Ectodermal cell (in vitro differentiated cells): ENCODE results near the gene PPP1R14C.

Source experiments
- H3K27ac ChIP-seq: 2 replicates; pipeline ENCODE4 v1.7.0; 2013; ENCODE audit warnings: mild to moderate bottlenecking, low read depth, low read length; ENCODE audit not compliant: insufficient read depth, poor library complexity, severe bottlenecking
- H3K27me3 ChIP-seq: 2 replicates; pipeline ENCODE4 v1.7.0; 2013; ENCODE audit warnings: mild to moderate bottlenecking, low read length; ENCODE audit not compliant: insufficient read depth, control insufficient read depth, poor library complexity, severe bottlenecking
- H3K36me3 ChIP-seq: one replicate; pipeline ENCODE4 v1.7.0; 2013; ENCODE audit warnings: low read length; ENCODE audit not compliant: control insufficient read depth, insufficient read depth
- H3K4me1 ChIP-seq: one replicate; pipeline ENCODE4 v1.7.0; 2013; ENCODE audit warnings: low read length; ENCODE audit not compliant: control insufficient read depth, insufficient read depth
- H3K4me3 ChIP-seq: 2 replicates; pipeline ENCODE4 v1.7.0; 2013; ENCODE audit warnings: low read depth, low read length, control low read depth; ENCODE audit not compliant: insufficient read depth
- H3K9me3 ChIP-seq: 2 replicates; pipeline ENCODE4 v1.7.0; 2013; ENCODE audit warnings: mild to moderate bottlenecking, low read length, moderate library complexity; ENCODE audit not compliant: control insufficient read depth
- WGBS, 2 experiments: methylation state at CpG; one replicate each; pipeline ENCODE4 v1.1.7; 2013; ENCODE audit warnings: missing lambda C conversion rate in 2 of 2; 5-methylcytosine and 5-hydroxymethylcytosine counted together

The PPP1R14C gene

DNA sequence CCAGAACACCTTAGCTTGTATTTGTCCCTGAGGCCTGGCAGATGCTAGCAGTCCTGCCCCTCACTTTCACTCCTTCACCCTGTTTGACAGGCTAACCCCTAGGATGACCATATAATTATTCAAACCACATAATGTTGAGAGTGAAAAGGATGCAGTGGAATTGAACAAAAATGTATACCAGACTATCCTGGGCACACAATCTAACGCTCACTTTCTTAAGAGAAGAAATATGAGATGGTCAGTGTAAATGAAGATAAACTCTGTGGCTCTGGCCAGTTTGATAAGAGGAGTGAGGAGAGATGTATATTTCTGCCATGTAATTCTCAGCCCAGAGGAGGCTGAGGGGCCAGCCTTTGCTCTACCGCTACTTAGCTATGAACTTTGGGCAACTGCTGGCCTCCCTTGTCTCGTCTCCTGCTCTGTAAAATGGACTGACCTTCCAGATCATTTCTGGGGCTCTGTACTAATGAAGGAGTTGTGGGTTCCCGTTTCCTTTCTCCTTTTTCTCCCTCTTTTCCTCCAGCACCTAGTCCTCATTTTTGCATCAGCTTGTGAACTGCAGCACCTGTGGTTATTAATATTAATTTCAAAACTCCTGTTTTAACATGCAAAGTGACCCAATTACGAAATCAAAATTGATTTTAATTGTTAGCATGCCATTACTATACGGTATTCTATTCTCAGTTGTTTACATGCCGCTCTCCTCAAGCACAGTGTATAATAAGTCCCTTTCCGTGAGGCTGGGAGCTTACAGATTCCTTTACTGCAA, 133.5 kb downstream of the PPP1R14C start:
- 94 to 98% methylated on average over 8 of the region's 8 CpGs for WGBS, 2 experiments

DNA sequence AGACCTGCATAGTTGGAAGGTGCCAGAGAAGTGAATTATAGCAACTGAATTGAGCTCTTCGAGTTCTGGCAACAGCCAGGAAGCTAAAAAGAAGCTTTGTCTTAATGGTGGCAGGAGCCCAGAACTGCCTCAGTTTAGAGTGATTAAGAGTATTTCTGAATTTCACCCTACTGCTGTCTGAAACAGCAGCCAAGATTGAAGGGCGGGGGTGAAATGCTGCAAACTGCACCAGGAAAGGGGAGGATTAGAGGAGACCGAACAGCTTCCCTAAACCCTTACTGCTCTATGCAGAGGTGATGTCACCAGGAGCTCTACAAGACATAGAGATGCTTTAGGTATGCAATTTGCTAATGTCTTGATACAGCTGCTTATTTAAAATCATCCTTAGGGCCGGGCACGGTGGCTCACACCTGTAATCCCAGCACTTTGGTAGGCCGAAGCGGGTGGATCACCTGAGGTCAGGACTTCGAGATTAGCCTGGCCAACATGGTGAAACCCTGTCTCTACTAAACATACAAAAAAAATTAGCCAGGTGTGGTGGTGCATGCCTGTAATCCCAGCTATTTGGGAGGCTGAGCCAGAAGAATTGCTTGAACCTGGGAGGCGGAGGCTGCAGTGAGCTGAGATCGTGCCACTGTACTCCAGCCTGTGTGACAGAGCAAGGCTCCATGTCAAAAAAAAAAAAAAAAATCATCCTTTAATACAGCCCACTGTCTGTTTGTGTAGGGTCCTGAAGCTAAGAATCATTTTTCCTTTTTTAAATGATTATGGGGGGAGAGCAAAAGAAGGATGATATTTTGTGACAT, 134.3 kb downstream of the PPP1R14C start:
- Histone ChIP-seq H3K36me3 (no peaks in the 10 kb centered on the region), H3K27me3 (no peaks in the 10 kb centered on the region), H3K4me1 (peaks cover 7% of the 10 kb centered on the region), H3K27ac (no peak overlapping the region), H3K4me3 (no peak overlapping the region), H3K9me3 (no peaks in the 10 kb centered on the region)
- WGBS, 2 experiments: 91 to 93% methylated on average over 10 of the region's 10 CpGs

More for the DNA sequence above, 133.5 kb downstream of the PPP1R14C start:
- H3K4me3 ChIP-seq: no peak overlapping the region
- H3K4me1 ChIP-seq: peaks cover 7% of the 10 kb centered on the region
- no peaks in the 10 kb centered on the region for H3K27me3 ChIP-seq
- no peaks in the 10 kb centered on the region for H3K36me3 ChIP-seq
- H3K9me3 ChIP-seq: no peaks in the 10 kb centered on the region
- H3K27ac ChIP-seq: no peak overlapping the region

DNA sequence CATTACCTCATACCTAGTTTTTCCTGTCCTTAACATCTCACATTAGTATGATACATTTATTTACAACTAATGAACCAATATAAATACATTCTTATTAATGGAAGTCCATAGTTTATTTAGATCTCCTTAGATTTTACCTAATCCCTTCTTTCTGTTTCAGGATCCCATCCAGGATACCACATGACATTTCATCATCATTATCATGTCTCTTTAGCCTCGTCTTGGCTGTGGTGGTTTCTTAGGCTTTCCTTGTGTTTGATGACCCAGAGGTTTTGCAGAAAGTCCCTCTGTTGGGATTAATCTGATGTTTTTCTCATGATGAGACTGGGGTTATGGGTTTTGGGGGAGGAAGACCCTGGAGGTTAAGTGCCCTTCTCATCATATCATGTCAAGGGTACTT, 136.7 kb downstream of the PPP1R14C start:
- H3K36me3 ChIP-seq: no peaks in the 10 kb centered on the region
- no peak overlapping the region for H3K4me3 ChIP-seq
- WGBS, 2 experiments: 88 to 100% methylated on average over 1 of the region's 1 CpG
- no peak overlapping the region for H3K27ac ChIP-seq
- no peaks in the 10 kb centered on the region for H3K9me3 ChIP-seq
- no peaks in the 10 kb centered on the region for H3K4me1 ChIP-seq
- no peaks in the 10 kb centered on the region for H3K27me3 ChIP-seq

DNA sequence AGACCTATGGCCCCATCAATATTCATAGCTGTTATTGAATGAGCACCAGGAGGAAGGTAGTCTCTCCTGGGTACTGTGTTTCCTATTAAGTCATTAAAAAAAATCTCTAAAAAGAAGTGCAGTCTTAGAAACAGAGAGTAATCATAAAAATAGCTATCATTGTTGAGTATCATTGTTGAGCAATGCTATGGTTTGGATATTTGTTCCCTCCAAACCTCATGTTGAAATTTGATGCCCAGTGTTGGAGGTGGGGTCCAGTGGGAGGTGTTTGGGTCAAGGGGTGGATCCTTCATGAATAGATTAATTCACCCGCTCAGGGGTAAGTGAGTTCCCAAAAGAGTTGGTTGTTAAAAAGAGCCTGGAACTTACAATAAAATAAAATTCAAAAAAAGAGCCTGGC, 137.9 kb downstream of the PPP1R14C start:
- WGBS, 2 experiments: 92% methylated on average over 1 of the region's 1 CpG; no CpG with 5 or more reads in 1 of the 2 experiments
- no peaks in the 10 kb centered on the region for H3K4me1 ChIP-seq
- H3K9me3 ChIP-seq: no peaks in the 10 kb centered on the region
- no peak overlapping the region for H3K4me3 ChIP-seq
- no peaks in the 10 kb centered on the region for H3K36me3 ChIP-seq
- H3K27me3 ChIP-seq: no peaks in the 10 kb centered on the region
- H3K27ac ChIP-seq: no peak overlapping the region

DNA sequence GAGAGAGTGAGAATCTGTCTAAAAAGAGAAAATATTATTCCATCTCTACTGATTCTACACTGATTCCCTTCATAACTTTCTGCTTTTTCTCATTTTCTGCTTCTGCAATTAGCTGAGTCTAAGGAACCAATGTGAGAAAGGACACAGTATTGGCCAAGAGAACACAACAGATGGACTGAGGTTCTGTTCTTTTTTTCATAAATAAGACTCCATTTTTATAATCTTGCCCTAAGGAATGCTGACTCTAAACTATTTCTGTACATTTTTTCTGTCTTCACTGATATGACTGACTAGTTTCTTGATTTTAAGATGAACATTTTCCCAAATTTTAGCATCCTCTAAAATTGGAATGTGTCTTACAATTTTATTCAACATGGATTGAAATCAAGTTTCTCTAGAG, 138.9 kb downstream of the PPP1R14C start:
- H3K9me3 ChIP-seq: no peaks in the 10 kb centered on the region
- H3K4me3 ChIP-seq: no peak overlapping the region
- H3K36me3 ChIP-seq: no peaks in the 10 kb centered on the region
- H3K27ac ChIP-seq: no peak overlapping the region
- no peaks in the 10 kb centered on the region for H3K27me3 ChIP-seq
- no peaks in the 10 kb centered on the region for H3K4me1 ChIP-seq

DNA sequence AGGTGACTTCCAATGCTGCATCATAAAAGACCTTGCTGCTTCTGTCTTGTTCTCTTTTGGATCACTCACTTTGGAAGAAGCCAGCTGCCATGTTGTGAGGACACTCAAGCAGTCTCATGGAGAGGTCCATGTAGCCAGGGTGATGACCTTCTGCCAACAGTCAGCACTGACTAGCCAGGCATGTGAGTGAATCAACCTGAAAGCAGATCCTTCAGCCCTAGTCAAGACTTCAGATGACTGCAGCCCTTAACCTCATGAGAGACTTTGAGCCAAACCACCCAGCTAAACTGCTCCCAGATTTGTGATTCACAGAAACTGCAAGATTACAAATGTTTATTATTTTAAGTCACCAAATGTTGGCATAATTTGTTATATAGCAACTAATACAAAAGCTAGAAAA, 140.0 kb downstream of the PPP1R14C start:
- no peaks in the 10 kb centered on the region for H3K4me1 ChIP-seq
- no peaks in the 10 kb centered on the region for H3K9me3 ChIP-seq
- no peaks in the 10 kb centered on the region for H3K36me3 ChIP-seq
- no peak overlapping the region for H3K4me3 ChIP-seq
- H3K27me3 ChIP-seq: no peaks in the 10 kb centered on the region
- H3K27ac ChIP-seq: no peak overlapping the region

DNA sequence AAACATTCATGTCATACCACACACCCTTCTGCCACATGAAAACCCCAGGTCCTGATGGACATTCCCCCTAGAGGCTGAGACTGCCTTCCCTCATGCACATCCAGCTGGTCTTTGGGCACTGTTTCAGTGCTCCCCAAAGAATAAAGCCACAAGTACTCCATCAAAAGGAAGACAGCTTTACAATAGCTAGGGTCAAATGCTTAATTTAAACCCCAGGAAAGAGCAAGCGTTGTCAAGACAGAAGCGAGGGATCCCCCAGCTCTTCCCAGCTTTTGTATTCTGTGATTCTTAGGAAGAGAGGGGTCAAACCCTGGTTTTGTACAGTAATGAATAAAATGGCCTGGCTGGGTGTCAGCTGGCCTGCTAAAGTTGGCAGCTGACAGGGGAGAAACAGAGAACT, 143.6 kb downstream of the PPP1R14C start:
- Histone ChIP-seq H3K36me3 (no peaks in the 10 kb centered on the region), H3K4me1 (no peaks in the 10 kb centered on the region), H3K27me3 (no peaks in the 10 kb centered on the region), H3K27ac (peak overlapping the region; percentile 79), H3K4me3 (no peak overlapping the region), H3K9me3 (no peaks in the 10 kb centered on the region)
- WGBS, 2 experiments: 73 to 76% methylated on average over 2 of the region's 2 CpGs

DNA sequence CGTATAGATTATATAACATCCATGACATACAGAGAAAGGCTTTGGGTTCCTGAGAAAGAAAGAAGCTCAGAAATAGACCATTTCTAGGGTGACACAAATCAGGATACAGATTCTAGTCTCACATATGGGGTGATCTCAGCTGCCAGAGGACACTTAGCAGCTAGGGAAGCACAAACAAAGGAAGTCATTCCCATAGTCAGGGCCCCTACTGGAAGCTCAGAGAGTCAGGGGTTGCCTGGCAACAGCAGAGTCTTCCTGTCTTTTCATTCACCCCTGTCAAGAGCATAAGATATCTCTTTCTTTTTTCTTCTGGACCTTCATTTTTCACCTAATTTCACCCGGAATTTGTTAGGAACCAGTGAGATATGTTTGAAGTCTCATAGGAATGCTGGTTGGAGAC, 144.1 kb downstream of the PPP1R14C start:
- Histone ChIP-seq H3K27ac (peak overlapping the region; percentile 79), H3K4me1 (no peaks in the 10 kb centered on the region), H3K9me3 (no peaks in the 10 kb centered on the region), H3K27me3 (no peaks in the 10 kb centered on the region), H3K36me3 (no peaks in the 10 kb centered on the region), H3K4me3 (no peak overlapping the region)
- WGBS, 2 experiments: 80 to 96% methylated on average over 1 to 2 of the region's 2 CpGs

DNA sequence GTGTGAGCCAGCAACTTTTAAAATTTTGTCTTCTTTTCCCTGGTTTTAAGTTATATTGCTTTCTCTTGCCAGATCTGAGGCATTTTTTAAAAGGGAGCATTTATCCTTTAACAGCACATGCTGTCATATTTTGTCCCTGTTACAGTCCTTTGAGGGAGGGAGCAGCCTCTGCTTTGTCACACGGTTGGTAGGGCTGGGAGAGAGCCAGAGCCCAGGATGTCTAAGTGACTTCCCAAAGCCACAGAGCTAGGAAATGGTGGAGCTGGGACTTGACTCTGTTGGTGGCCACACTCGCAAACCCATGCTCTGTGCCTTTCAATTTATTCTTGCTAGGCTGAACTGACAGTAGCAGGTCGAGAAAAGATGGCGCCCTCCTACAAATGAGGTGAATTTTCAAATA, 145.6 kb downstream of the PPP1R14C start:
- H3K4me3 ChIP-seq: no peak overlapping the region
- no peak overlapping the region for H3K27ac ChIP-seq
- H3K9me3 ChIP-seq: no peaks in the 10 kb centered on the region
- 92 to 98% methylated on average over 4 of the region's 4 CpGs for WGBS, 2 experiments
- no peaks in the 10 kb centered on the region for H3K27me3 ChIP-seq
- H3K36me3 ChIP-seq: no peaks in the 10 kb centered on the region
- no peaks in the 10 kb centered on the region for H3K4me1 ChIP-seq

DNA sequence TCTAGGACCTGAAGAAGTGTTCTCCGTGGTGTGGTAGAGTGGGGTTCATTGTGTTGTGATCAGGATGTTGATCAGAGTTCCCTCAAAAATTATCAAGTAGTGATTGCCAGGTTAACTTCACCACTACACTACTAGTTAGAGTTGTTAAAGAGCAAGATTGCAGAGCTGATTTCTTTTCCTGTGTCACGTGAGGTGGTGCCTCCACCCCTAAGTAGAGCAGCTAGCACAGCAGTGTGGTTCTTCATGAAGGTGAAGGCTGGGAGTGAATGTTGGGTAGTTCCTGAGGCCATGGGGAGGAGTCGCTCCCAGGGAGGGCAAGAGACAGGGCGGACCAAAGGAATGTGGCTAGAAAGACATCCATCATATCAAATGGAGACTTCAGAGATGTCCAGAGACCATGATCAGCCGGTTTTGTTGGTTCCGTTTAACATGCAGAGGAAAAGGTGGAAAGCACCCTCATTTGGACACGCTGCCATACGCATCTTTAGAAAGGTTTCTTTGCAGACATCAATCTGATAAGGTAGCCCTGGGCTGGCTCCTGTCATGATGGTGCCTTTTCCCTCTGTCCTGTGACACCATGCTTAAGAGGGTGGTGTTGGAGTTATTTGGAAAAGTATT, 146.7 kb downstream of the PPP1R14C start:
- Histone ChIP-seq H3K4me1 (no peaks in the 10 kb centered on the region), H3K36me3 (no peaks in the 10 kb centered on the region), H3K27ac (no peak overlapping the region), H3K27me3 (no peaks in the 10 kb centered on the region), H3K4me3 (no peak overlapping the region), H3K9me3 (no peaks in the 10 kb centered on the region)
- WGBS, 2 experiments: 95 to 96% methylated on average over 8 of the region's 8 CpGs
